MM.1S (cell line): Measurements from ENCODE around the gene EEF2.

Source experiments
- DNase-seq: peaks from one replicate; pipeline ENCODE4 v3.0.0-alpha.2; 2015
- H2AFZ ChIP-seq: fragments of 300-600 bp; sonication (generic); 2 replicates; pipeline ENCODE4 v1.6.0; 2016; ENCODE audit warnings: antibody characterized with exemption, low read length
- H3F3A ChIP-seq: fragments of 300-600 bp; sonication (generic); 2 replicates; pipeline ENCODE4 v1.6.1; 2016; ENCODE audit warnings: mild to moderate bottlenecking, antibody characterized with exemption, low read length, moderate library complexity, mixed read lengths; ENCODE audit not compliant: insufficient read depth
- H3K27ac ChIP-seq: fragments of 300-600 bp; sonication (generic); 2 replicates; pipeline ENCODE4 v1.5.1; 2016; ENCODE audit warnings: mild to moderate bottlenecking, low read length
- H3K27me3 ChIP-seq: fragments of 300-600 bp; sonication (generic); replicated peaks from 2 replicates; pipeline ENCODE4 v1.6.0; 2016; ENCODE audit warnings: low read length; ENCODE audit not compliant: insufficient read depth
- H3K36me3 ChIP-seq: fragments of 300-600 bp; sonication (generic); replicated peaks from 2 replicates; pipeline ENCODE4 v1.6.1; 2016; ENCODE audit warnings: mild to moderate bottlenecking, low read length, mixed read lengths; ENCODE audit not compliant: insufficient read depth
- H3K4me1 ChIP-seq: fragments of 300-600 bp; sonication (generic); 2 replicates; pipeline ENCODE4 v1.6.1; 2016; ENCODE audit warnings: low read length, mixed read lengths
- H3K4me2 ChIP-seq: fragments of 300-600 bp; sonication (generic); 2 replicates; pipeline ENCODE4 v1.6.0; 2016; ENCODE audit warnings: low read depth, low read length
- H3K4me3 ChIP-seq: fragments of 300-600 bp; sonication (generic); 2 replicates; pipeline ENCODE4 v1.5.1; 2016; ENCODE audit warnings: low read length, mixed read lengths
- H3K79me2 ChIP-seq: fragments of 300-600 bp; sonication (generic); 2 replicates; pipeline ENCODE4 v1.6.1; 2016; ENCODE audit warnings: mixed run types, low read length, mixed read lengths
- H3K9ac ChIP-seq: fragments of 300-600 bp; sonication (generic); 2 replicates; pipeline ENCODE4 v1.6.1; 2016; ENCODE audit warnings: low read length, mixed read lengths
- H3K9me2 ChIP-seq: fragments of 300-600 bp; sonication (generic); replicated peaks from 2 replicates; pipeline ENCODE4 v1.6.1; 2016; ENCODE audit warnings: mild to moderate bottlenecking, low read length, mixed read lengths; ENCODE audit not compliant: insufficient read depth
- H3K9me3 ChIP-seq: fragments of 300-600 bp; sonication (generic); replicated peaks from 2 replicates; pipeline ENCODE4 v1.6.1; 2016; ENCODE audit warnings: mild to moderate bottlenecking, low read length, mixed read lengths; ENCODE audit not compliant: insufficient read depth
- H4K20me1 ChIP-seq: fragments of 300-600 bp; sonication (generic); 2 replicates; pipeline ENCODE4 v1.6.1; 2016; ENCODE audit warnings: mild to moderate bottlenecking, low read length, moderate library complexity, mixed read lengths; ENCODE audit not compliant: insufficient read depth
- CTCF ChIP-seq: fragments of 300-600 bp; sonication (generic); IDR thresholded peaks from 2 replicates; pipeline ENCODE4 v1.5.1; 2016; ENCODE audit warnings: antibody characterized with exemption, low read length, mixed read lengths
- EZH2 ChIP-seq: fragments of 300-600 bp; sonication (generic); optimal IDR thresholded peaks from 2 replicates; pipeline ENCODE3; 2017; ENCODE audit warnings: low read depth, mild to moderate bottlenecking, antibody characterized with exemption, low read length, mixed read lengths
- EZH2phosphoT487 ChIP-seq: fragments of 300-600 bp; sonication (generic); IDR thresholded peaks from 2 replicates; pipeline ENCODE4 v1.6.1; 2018; ENCODE audit warnings: antibody characterized with exemption, low read length

Gene EEF2

DNA sequence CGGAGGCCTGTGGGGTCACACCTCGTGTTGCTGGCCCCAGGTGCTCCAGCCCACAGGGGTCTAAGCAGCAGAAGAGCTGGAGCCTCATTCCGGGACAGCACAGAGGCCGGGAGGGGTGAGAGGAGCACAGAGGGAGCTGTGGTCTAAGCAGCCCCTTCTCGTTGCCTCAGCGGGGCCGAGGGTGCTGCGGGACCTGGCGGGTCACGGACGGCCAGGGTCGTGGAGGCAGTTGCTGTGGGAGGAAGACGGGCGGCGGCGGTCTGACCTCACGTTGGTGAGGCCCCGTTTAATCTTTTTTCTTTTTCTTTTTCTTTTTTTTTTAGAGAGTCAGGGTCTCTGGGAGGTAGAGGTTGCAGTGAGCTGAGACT is 44.0 kb upstream of the EEF2 start:
- no peak overlapping the region for H3K4me2 ChIP-seq
- no peaks in the 10 kb centered on the region for H4K20me1 ChIP-seq
- no peaks in the 10 kb centered on the region for H3K9me2 ChIP-seq
- H3K27me3 ChIP-seq, result no peaks in the 10 kb centered on the region
- H3K79me2 ChIP-seq, result no peaks in the 10 kb centered on the region
- H3K4me1 ChIP-seq, result no peaks in the 10 kb centered on the region
- H3K9me3 ChIP-seq, result no peaks in the 10 kb centered on the region
- TF ChIP-seq CTCF (no peak), EZH2 (no peak), EZH2phosphoT487 (no peak)
- DNase-seq, result no peak
- no peak overlapping the region for H3K9ac ChIP-seq
- no peak overlapping the region for H3K4me3 ChIP-seq
- no peak overlapping the region for H2AFZ ChIP-seq
- no peak overlapping the region for H3K27ac ChIP-seq
- no peaks in the 10 kb centered on the region; the same call in none of the 2 replicates for H3K36me3 ChIP-seq
- no peaks in the 10 kb centered on the region for H3F3A ChIP-seq

DNA sequence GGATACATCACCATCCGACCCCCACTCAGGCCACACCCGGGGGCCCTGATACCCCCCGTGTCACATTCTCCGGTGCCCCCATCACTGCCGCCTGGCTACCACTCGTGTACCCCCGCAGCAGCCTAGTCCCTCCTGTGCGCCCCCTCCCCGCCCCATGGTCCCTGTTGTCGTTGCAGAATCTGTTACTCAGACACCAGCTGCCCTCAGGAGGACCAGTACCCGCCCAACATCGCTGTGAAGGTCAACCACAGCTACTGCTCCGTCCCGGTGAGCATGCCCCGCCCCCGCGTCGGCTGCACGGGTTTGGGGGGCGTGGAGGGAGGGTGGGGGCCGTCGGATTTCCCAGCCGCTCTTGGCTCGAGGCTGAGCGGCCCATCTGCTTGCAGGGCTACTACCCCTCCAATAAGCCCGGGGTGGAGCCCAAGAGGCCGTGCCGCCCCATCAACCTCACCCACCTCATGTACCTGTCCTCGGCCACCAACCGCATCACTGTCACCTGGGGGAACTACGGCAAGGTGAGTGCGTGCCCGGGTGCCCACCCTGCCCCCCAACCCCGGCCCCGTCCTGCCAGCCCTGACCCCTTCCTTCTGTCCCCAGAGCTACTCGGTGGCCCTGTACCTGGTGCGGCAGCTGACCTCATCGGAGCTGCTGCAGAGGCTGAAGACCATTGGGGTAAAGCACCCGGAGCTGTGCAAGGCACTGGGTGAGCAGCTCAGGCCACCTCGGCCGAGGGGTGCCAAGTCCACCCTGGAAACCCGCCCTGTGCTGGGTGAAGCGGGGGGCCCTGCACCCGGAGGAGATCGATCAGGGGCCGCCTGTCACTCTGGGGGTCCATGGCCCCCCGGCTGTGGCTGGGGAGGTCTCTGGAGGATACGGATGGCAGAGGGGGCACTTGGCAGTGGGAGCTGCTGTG is 43.3 kb upstream of the EEF2 start:
- Histone ChIP-seq H3F3A (no peaks in the 10 kb centered on the region), H3K9me2 (no peaks in the 10 kb centered on the region), H3K4me3 (no peak overlapping the region), H3K79me2 (0 out of 2 replicates have a peak, but pooled peaks cover under 1% of the 10 kb centered on the region), H2AFZ (no peak overlapping the region), H3K36me3 (no peaks in the 10 kb centered on the region; the same call in none of the 2 replicates), H3K27me3 (no peaks in the 10 kb centered on the region), H3K4me2 (no peak overlapping the region), H3K27ac (no peak overlapping the region), H3K9ac (no peak overlapping the region), H4K20me1 (no peaks in the 10 kb centered on the region), H3K4me1 (no peaks in the 10 kb centered on the region), H3K9me3 (no peaks in the 10 kb centered on the region)
- TF ChIP-seq EZH2, result no peak
- TF ChIP-seq CTCF, result no peak
- no peak for TF ChIP-seq EZH2phosphoT487
- DNase-seq, result no peak

- Histone ChIP-seq H3K9ac (no peak overlapping the region), H3K9me2 (no peaks in the 10 kb centered on the region), H3K36me3 (no peaks in the 10 kb centered on the region; the same call in none of the 2 replicates), H3K4me3 (no peak overlapping the region), H3F3A (no peaks in the 10 kb centered on the region), H3K27ac (no peak overlapping the region), H3K79me2 (peaks cover 6% of the 10 kb centered on the region; the same call in 1 of the 2 replicates), H2AFZ (no peak overlapping the region), H4K20me1 (no peaks in the 10 kb centered on the region), H3K9me3 (no peaks in the 10 kb centered on the region), H3K27me3 (no peaks in the 10 kb centered on the region), H3K4me2 (no peak overlapping the region), H3K4me1 (no peaks in the 10 kb centered on the region)
- no peak for DNase-seq
- TF ChIP-seq EZH2 (no peak), EZH2phosphoT487 (no peak), CTCF (no peak)
Observed at GRCh38 chr19:4027146-4027545, 41.9 kb upstream of the EEF2 start.
